ENCODE results near the gene ARHGAP23.
"Not testable (repeated sequence)": the region's sequence is repeated elsewhere in the genome, so short reads cannot be mapped to it uniquely, and the experiment has no call there.

ARHGAP23 gene

GRCh38 chr17:38485681-38486298 lies 57.5 kb downstream of the ARHGAP23 start:
- DNase-seq (ENCODE audit: low spot score): not testable (repeated sequence)

DNA sequence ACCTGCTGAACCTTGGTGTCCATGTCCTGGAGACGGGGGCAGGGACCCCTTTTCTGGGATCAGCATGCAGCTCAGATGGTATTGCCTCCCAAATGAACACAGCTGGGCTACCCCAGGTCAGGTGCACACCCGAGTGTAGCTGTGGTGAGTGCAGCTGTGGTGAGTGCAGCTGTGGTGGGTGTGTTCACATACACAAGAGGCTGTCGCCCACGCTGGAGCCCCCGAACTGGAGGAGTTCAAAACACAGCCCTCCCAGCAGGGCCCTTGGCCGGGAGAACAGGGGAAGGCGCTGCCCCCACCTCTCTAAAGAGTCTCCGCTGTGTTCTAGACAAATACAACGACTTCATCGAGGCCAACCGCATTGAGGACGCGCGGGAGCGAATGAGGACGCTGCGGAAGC lies 61.5 kb downstream of the ARHGAP23 start:
- DNase-seq (ENCODE audit: low spot score): not testable (repeated sequence)

GRCh38 chr17:38491346-38492066 lies 63.2 kb downstream of the ARHGAP23 start:
- not testable (repeated sequence) for DNase-seq (ENCODE audit: low spot score)

- DNase-seq (ENCODE audit: low spot score): peak; percentile 55
Measured at GRCh38 chr17:38492067-38493040, 64.1 kb downstream of the ARHGAP23 start.

- DNase-seq (ENCODE audit: low spot score): not testable (repeated sequence)
Measured at GRCh38 chr17:38494152-38494551, 65.9 kb downstream of the ARHGAP23 start.

DNA sequence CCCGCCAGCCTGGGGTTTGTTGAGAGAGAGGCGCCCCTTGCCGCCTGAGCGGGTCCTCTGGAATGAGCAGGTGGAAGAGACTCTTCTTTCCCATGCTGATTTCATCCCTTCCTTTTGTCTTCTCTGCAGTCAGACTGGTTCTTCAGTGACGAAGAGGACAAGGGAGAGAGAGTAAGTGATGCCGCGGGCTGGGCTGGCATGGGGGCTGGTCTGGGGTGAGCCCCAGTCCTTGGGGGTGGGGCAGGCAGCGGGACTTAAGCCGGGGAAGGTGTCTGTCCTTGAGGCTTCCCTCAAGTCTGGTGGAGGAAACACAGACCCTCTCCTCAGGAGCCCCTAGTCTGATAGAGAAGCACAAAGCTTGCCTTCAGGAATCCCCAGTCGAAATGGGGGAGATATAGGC lies 69.4 kb downstream of the ARHGAP23 start:
- DNase-seq (ENCODE audit: low spot score): not testable (repeated sequence)

DNA sequence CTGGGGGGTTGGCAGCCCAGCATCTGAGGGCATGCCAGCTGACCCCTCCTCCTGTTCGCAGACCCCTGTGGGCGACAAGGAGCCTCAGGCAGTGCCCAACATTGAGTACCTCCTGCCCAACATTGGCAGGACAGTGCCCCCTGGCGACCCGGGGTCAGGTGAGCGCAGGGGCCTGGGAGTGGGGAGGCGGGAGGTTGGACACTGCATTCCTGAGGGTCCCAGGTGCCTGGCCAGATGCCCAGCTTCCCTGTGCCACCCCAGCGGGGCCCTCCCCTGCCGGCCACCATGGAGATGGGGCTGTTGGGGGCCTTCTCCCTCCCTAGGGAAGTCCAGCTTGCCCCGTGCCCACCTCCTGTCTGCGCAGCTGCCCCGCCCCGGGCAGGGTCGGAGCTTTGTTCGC lies 70.1 kb downstream of the ARHGAP23 start:
- no peak for DNase-seq (ENCODE audit: low spot score)

DNA sequence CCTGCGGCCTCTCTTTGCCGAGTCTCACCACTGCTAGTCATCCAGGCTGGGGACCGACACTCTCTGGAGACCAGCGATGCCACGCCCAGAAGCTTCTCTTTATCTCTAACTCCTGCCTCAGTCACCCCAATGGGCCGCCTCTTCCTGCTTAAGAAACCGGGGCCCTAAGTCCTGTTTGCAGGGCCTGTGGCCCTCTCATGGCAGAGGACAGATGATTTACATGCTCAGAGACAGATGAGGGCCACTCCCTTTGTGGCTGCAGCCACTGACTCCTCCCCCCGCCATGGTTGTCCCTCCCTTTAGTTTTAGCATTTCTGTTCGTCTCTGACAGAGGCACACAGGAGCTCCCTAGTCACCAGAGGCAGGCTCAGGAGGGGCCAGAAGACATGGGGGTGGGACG lies 71.0 kb downstream of the ARHGAP23 start:
- not testable (repeated sequence) for DNase-seq (ENCODE audit: low spot score)

DNA sequence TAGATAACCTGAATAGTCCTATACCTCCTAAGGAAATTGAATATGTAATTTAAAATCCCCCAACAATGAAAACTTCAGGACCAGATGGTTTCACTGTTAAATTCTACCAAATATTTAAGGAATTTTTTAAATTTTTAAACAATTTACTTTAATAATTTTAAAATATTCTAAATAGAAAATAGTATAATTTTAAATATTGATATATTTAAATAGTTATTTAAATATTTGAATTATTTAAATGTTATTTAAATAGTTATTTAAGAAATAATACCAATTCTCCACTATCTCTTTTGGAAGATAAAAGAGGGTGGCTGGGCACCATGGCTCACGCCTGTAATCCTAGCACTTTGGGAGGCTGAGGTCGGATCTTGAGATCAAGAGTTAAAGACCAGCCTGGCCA lies 73.5 kb downstream of the ARHGAP23 start:
- not testable (repeated sequence) for DNase-seq (ENCODE audit: low spot score)

DNA sequence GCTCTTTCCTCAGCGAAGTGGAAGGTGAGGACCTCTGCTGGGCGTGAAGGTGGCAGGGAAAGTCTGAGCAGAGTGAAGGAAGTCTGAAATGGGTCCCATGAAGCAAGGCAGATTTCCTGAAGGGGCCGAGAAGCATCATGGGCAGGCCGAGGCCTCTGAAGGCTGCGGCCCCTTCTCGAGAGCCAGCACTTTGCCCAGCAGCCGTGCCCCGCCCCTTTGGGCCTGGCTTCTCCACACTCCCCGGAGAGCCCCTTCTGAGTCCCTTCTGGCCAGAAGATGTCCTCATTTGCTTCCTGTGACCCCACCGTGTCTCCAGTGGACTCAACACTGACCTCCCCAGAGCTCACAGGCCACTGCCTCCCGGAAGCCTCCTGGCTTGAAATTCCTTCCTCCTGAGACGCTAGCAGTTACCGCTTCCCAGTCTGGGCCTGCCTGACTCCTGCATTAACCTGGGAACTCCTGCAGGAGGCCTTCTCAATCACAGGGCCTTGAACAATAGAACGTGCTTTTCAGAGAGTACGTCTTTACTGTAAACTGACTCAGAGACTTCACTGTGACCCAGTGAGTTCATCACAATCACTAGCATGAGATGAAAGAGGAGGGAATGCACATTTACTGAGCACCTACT lies 75.1 kb downstream of the ARHGAP23 start:
- DNase-seq (ENCODE audit: low spot score): not testable (repeated sequence)

GRCh38 chr17:38504216-38504615 lies 76.0 kb downstream of the ARHGAP23 start:
- no peak for DNase-seq (ENCODE audit: low spot score)

- no peak for DNase-seq (ENCODE audit: low spot score)
Measured at GRCh38 chr17:38507436-38507835, 79.2 kb downstream of the ARHGAP23 start.

DNA sequence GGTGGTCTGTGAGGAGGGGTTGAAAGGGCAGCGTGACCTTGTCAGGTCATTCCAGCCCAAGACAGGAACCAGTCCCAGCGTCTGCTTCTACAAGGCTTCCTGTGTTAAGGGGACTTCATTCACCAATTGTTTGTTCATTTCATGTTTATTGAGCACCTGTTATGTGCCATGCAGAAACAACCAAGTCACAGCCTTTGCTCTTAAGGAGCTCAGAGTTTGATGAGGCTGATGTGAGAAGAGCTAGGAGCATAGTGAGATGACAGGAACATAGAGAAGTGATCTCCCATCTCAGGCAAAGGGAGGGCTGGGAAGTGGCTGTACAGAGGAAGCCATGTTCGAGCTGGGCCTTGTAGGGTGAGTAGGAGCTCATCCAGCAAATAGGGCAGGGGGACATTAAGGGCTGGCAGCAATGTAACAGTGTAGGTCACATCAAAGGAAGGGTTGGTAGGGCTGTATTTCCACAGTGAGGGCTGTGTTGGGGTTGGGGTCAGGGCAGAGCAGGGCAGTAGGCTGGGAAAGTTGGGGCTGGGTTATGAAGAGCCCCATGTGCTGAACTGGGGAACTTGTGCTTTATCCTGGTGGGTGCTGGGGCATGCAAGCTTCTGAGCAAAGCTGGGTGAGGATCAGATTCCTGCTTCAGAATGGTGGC lies 79.8 kb downstream of the ARHGAP23 start:
- no peak for DNase-seq (ENCODE audit: low spot score)

DNA sequence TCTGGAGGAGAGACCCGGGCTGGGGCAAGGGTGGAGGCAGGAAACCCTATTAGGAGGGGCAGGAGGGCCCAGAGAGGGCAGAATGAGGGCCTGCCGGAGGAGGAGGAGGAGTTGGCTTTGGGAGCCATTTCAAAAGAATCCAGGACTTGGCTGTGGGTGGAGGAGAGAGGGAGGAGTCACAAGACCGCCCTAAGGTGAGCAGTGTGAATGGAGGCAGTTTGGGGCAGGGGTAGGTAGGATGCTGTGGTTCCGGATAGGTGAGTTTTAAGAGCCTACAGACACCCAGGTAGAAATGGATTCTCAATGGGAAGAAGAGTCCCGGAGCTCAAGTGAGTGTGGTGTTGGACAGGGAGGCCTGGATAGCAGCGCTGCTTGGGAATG lies 80.3 kb downstream of the ARHGAP23 start:
- DNase-seq (ENCODE audit: low spot score): no peak

DNA sequence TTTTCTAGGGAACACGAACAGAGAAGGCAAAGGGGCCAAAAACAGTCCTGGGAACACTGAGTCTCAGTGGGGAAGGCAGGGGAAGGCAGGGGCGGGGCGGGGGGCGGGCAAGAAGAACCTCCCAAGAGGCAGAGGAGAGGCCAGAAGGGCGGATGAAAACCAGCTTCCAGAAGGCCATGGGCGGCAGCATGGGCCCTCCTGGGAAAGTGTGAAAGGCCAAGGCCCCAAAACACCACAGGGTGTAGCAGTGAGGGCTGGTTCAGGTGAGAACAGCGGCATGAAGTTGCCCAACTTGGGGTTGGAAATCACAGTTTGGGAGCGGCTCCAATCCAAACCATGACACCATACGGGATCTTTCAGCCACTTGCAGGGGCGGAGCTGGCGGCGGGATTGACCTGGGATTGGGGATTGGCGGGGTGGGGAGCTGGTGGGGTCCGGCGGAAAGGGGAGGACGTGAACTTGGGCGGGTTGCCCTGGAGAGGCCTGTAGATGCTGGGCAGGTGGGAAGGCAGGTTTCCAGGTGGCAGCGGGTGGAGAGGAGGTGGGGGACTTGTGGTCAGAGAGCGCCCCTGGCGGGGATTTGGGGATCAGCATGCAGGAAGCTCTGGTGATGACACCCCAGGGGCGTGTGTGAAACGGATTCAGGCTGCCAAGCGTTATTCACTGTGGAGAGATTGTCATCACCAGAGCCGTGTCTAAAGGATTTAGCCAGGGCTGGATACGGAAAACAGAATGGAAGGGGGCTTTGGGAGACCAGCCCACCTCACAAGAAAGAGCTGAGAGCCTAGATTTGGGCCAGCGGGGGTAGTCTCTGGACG lies 80.9 kb downstream of the ARHGAP23 start:
- peak; percentile 96 for DNase-seq (ENCODE audit: low spot score)

DNA sequence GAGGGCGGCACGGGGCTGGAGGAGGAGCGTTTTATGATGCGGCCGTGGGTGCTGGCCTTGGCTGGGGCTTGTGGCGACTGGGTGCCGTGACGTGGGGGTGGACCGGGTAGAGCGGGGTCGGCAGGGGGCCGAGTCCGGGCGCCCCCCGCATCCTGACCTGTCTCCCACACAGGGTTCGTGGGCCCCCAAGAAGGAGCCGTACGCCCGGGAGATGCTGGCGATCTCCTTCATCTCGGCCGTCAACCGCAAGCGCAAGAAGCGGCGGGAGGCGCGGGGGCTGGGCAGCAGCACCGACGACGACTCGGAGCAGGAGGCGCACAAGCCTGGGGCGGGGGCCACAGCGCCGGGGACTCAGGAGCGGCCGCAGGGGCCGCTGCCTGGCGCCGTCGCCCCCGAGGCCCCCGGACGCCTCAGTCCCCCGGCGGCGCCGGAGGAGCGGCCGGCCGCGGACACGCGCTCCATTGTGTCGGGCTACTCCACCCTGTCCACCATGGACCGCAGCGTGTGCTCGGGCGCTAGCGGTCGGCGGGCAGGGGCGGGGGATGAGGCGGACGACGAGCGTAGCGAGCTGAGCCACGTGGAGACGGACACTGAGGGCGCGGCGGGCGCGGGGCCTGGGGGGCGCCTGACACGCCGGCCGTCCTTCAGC lies 81.6 kb downstream of the ARHGAP23 start:
- peak; percentile 21 for DNase-seq (ENCODE audit: low spot score)

GRCh38 chr17:38510421-38511149 lies 82.3 kb downstream of the ARHGAP23 start:
- peak; percentile 57 for DNase-seq (ENCODE audit: low spot score)

DNA sequence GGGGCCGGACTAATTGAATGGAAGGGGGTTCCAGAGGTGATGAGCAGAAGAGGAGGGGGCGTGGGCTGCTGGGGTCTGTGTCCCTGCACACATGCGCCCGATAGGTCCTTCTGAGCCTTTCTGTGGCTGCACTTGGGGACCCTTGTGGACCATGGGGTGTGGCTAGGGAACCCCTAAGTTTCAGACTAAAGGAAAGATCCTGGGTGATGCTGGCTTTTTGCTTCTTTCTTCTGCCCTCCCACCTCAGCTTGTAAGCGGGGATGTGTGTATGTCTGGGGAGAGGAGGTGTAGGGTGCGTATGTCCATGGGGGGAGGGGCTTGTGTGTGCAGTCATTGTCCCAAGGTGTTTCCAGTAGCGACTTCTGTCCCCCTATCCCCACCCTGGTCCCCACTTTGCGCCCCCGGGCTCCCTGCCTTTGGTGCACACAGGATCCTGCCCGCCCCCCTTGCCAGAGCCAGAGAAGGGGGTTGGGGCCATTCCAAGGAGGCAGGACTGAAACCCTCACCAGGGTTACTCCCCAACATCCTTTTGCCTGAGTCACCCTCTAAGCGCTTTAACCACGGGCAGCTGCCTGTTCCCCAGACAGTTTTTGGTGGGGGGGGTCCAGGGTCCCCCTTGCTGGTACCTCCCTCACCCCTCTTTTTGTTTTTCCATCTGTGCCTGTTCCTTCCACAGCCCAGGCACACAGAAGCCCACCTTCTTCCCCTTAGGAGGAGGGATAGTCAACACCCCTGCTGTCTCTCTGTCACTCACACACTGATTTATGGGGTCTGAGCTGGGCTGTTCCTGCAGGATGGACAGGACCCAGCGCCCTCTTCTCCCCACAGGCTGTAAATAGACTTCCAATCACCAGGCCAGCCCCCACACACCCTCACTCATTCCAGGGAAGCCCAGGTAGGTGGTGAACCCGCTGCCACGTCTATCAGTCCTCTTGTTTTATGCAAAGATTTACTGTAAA lies 83.2 kb downstream of the ARHGAP23 start:
- DNase-seq (ENCODE audit: low spot score): peak; percentile 86
